ENCODE results near the gene MED7.

Gene MED7

GRCh38 chr5:157162919-157163510 is 20.4 kb upstream of the MED7 start:
- DNase-seq (ENCODE audit: low read depth in 2 of 2) = no peak

DNA sequence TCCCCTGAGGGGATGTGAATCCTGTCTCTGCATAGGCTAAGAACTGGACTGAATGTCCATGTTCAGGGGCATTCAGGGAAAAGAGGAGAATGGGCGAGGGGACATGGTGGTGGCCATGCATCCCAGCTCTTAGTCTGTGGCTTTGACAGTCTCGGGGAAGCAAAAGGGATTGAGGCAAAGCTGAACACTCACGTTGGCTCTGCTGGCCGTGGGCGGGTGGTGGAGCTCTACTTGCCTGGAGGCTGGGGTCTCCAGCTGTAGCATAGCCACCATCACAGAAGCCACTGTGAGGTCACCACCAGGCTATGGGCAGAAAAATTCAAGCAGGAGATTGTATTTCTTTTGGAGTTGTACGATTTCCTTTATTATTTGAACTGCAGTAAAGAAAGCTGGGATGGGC is 19.3 kb upstream of the MED7 start:
- DNase-seq (ENCODE audit: low read depth in 2 of 2) = no peak

DNA sequence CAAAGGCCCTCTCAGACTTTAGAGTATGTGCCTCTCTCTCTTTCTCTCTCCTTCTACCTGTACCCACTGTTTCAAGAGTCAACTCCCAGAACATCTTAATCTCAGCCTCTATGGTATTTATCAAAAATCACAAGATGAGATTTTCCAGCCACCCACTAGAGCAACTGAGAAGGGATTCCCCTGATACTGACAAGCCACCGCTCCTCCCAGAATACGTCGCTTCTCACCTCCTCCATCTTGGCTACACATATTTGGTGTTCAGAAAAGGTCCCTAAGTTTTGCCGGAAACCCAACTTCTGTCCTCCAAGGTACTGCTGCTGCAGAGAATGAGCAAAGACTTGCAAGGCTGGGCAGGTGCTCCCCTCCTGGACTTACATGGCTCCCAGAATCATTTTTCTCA is 17.3 kb upstream of the MED7 start:
- no peak for DNase-seq (ENCODE audit: low read depth in 2 of 2)

DNA sequence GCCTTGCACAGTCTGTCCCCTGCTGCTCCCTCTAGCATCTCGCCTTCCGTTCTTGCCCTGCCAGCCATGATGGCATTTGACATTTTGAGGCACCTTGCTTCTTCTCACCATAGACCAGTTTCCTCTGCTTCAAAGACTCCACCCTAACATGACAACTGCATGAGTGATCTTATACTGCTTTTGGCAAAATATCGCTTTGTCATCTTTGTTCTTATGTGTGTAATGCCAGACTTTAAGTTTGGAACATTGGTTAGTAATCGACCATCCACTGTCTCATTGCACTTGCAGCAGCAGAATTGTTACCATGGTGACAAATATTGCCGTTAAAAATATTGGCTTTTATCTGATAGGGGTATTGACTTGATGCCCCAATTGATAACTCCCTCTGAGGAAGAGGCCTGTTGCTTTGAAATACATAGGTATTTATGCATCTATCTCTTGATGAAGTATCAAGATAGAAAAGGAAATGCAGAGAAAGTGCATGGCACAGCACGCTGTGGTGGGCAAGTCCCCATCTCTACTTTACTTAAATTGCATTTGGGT is 16.6 kb upstream of the MED7 start:
- no peak for DNase-seq (ENCODE audit: low read depth in 2 of 2)

DNA sequence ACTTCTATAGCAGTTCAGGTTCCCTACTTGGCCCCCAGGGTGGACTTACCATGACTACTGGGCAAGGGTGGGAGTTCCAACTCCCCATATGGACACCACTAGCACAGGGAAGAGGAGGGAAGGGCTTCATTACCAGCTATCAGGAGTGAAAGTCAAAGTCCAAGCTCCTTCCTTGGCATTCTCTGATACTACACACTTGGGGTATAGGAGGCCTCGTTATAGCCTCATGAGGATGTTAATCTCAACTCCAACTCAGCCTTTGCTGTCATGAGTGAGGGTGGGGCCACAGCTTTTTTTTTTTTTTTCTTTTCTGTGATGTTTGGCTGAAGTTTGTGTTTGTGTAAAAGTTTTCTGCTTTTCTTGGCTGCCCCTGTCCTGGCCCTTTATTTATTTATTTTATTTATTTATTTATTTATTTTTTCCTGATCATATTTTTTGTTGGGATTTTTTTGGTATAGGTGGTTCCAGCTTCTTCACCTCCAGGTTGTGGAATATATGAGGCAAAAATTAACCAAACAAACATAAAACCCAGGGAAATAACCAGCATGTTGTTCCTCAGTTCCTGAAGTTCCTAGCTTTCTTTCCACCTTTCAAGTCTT is 14.7 kb upstream of the MED7 start:
- no peak for DNase-seq (ENCODE audit: low read depth in 2 of 2)

- DNase-seq (ENCODE audit: low read depth in 2 of 2) = no peak
Observed at GRCh38 chr5:157155297-157155696, 12.6 kb upstream of the MED7 start.

- no peak for DNase-seq (ENCODE audit: low read depth in 2 of 2)
Observed at GRCh38 chr5:157150995-157151394, 8.3 kb upstream of the MED7 start.

- DNase-seq (ENCODE audit: low read depth in 2 of 2) = peak; percentile 49 to 63
Observed at GRCh38 chr5:157148734-157149615, 6.3 kb upstream of the MED7 start.

DNA sequence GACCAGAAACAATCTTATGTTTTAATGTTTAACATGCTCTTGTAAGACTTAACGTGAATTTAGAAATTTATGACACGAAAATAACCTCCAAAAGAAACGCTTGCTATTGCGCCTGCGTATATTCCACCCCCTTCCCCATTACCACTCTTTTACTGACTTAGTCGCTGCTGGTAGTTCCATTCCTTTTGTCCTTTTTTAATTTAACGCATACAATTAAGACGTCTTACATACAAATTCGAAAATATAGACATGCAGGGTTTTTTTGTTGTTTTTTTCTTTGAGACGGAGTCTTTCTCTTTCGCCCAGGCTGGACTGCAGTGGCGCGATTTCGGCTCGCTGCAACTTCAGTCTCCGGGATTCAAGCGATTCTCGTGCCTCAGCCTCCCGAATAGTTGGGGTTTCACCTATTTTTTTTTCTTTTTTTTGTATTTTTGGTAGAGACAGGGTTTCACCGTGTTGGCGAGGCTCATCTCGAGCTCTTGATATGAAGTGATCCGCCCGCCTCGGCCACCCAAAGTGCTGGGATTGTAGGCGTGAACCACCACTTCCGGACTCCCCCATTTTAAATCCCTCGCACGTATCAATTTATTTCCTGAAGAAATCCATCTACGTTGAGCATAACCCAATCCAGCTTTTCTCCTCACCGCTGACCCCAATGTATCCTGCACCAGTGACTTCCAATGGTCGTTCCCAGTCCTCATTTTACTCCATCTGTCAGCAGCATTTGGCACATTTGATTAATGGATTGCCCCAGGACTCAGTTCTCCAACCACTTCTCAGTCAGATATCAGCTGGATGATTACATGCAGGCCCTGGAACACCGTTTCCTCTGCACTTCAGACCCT is 684 bp upstream of the MED7 start:
- DNase-seq (ENCODE audit: low read depth in 2 of 2) = peak; percentile 45 to 46

- DNase-seq (ENCODE audit: low read depth in 2 of 2) = no peak
Observed at GRCh38 chr5:157137691-157138090, 5.0 kb downstream of the MED7 start.

GRCh38 chr5:157132281-157132612 is 10.4 kb downstream of the MED7 start:
- no peak for DNase-seq (ENCODE audit: low read depth in 2 of 2)

DNA sequence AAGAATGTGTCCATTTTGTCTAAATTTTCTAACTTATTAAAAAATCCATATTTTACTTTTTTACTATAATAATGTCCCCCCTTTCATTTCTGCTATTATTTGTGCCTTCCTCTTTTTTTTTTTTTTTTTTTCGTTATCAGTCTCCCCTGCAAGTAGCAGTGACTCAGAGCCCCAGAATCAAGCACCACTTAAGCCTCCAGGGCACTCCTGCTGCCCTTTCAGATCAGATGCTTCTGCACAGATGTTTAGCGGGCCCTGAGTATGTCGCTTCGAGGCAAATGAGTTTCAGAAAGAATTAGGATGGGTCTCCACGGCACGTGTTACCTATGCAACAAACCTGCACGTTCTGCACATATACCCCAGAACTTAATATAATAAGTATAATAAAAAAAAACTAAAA is 11.7 kb downstream of the MED7 start:
- no peak for DNase-seq (ENCODE audit: low read depth in 2 of 2)

- no peak for DNase-seq (ENCODE audit: low read depth in 2 of 2)
Observed at GRCh38 chr5:157121709-157122108, 21.0 kb downstream of the MED7 start.

DNA sequence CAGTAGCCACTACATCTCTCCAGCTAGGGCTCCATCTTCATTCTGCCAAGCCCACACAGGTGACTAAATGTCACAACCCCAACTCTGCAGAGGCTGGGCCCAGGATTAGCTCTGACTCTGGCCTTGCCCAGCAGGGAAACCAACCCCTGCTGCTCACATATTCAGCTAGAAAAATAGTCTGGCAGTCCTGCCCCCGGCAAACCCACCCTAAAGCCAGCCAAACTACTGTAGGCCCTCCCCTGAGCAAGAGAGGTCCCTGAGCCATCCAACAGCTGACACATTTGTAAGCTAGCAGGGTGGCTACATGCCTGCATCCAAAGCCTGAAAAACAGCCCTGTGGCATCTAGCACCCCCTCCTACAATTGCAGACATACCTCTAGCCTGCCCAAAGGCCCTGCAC is 22.6 kb downstream of the MED7 start:
- no peak for DNase-seq (ENCODE audit: low read depth in 2 of 2)

DNA sequence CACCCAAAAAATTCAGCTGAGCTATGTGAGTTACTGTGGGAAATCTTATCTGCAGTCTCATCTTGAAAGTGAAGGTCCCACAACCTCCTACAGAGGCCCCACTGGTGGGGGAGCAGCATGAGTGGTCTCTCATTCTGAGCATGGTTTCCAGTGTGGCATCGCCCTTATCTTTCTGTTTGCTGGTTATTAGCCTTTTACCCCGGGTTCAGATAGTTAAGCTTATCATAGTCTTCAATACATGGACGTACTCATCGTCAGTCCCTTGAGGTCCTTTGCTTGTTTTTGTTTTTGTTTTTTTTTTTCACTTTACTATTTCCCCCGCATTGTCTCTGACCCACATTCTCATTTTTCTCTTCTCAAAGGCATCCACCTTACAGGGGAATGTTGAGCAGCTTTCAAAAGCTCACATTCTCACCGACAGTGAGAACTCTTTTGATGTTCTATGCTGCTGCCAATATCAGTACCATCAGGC is 26.1 kb downstream of the MED7 start:
- peak in 1 of 2 donors; percentile 15 for DNase-seq (ENCODE audit: low read depth in 2 of 2)

DNA sequence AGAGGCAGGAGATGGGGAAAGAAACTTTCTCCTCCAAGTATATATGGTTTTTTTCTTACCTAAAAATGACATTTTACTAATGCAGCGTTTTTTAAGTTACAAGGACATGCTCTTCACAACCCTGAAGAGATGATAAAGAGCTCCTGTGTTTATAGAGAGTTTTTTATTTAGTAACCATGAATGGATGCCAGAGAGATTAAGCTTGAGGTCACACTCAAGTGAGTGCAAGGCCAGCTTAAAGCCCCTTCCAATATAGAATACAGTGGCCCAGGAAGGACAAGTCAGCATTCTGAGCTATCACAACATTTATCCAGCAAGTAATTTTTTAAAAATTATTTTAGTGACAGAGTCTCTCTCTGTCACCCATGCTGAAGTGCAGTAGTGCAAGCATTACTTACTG is 27.2 kb downstream of the MED7 start:
- no peak for DNase-seq (ENCODE audit: low read depth in 2 of 2)

- DNase-seq (ENCODE audit: low read depth in 2 of 2) = no peak
Observed at GRCh38 chr5:157115012-157115411, 27.7 kb downstream of the MED7 start.

GRCh38 chr5:157113002-157113401 is 29.7 kb downstream of the MED7 start:
- DNase-seq (ENCODE audit: low read depth in 2 of 2) = no peak

DNA sequence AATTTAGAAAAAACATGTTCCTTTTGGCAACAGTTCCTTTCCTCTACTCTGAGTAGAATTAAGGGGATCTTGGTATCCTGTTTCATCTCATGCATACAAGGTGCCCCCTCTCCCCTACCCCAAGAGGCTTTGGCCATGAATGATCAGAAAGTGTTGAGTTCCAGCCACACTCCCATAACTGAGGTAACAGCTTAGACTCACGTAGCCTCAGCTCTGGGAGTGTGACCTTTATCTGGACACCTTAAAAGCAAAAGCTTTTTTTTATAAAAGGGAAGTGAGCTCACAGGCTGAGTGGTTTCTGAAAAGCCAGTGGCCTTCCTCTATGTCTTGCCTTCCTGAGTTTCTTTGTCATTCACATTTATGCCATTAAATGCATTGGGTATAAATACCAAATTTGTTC is 32.9 kb downstream of the MED7 start:
- DNase-seq (ENCODE audit: low read depth in 2 of 2) = no peak

DNA sequence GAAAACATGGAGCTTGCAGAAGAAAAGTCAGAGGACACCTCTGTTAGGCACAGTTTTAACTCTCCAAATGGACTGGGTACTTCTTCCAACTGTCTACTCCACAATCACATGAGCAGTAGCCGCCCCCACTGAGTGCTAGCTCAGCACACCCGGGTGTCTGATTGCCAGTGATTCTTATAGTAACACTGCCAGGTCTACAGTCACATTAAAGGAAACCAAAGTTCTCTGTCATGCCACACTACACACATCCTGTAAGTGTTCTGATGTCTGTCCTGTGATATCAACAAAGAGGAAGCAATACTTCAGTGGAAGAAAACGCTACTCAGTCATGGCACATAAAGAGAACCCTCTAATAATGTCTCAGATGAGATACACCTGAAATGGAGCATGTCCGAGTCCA is 33.7 kb downstream of the MED7 start, which contains the start of gene HAVCR2:
Gene HAVCR2, minus strand, starts transcription at position 69 of the 400 bp plus-strand sequence. Its CDS starts 61 bp downstream, at position 8.
- peak; percentile 34 to 39 for DNase-seq (ENCODE audit: low read depth in 2 of 2)

- no peak for DNase-seq (ENCODE audit: low read depth in 2 of 2)
Observed at GRCh38 chr5:157107508-157107907, 35.2 kb downstream of the MED7 start.
